ENCODE data around the gene OR51E1. TPM values are rescaled to one million over a fixed set of nuclear protein-coding genes. Genes with fewer than 3 reads are reported as not detected.
A peak's percentile ranks its signal among the peaks of the same experiment; 100 is the strongest.

OR51E1 gene
- total RNA-seq, 1 donor from 2014 or later: not detected

DNA sequence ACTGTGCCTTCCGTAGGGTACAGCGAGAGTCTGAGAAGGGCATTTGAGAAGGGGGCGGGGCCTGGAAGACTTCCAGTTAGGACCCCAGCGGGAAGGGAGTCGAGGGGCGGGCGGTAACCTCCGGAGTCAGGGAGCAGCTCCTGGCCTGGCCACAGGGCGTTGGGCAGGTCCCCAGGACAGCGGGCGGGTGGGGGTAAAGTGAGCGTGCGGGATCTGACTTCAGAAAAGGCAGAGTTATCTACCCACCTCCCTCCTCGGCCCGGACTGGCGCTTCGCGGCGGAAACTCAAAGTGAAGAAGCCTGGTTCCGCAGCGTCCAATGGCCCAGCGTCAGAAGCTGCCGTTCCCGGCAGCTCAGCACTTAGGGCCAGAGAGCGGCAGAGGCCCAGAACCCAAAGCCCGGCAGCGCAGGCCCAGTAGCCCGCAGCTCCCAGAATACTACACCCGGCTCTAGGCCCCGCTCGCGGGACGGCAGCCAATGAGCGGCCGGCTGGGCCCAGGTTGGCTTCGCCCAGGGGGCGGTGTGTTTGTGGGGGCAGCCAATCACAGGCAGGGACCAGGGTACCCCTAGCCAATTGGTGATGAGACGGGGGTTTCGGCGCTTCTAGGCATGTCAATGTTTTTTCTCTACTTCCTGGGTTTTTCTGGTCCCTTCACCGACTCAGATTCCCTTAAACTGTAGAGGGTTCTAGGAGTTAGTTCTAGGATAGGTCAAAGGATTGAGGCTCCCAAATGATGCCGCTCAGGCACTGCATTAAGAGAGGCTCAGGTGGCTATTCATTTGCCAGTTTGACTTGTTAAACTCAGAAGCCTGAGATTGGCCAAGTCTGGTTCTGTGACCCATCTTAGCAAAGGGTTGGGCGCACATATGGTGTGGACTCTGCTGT, 35.8 kb upstream of the OR51E1 start, which contains the start of gene TRIM68:
TSS of gene TRIM68 (minus strand) at position 451 of the 886 bp plus-strand sequence. CDS start 2,727 bp downstream, outside the sequence.
- Mint-ChIP-seq H3K27ac (ENCODE audit: unreplicated experiment) (peak within 1 kb of the TSS; percentile 9), H3K27me3 (ENCODE audit: unreplicated experiment) (peaks cover 4% of the 10 kb centered on the region), H3K36me3 (ENCODE audit: low read depth, unreplicated experiment) (peaks cover 5% of the 10 kb centered on the region), H3K4me3 (ENCODE audit: unreplicated experiment) (peak within 1 kb of the TSS; percentile 89), H3K9me3 (ENCODE audit: unreplicated experiment) (no peaks in the 10 kb centered on the region), H3K4me1 (ENCODE audit: unreplicated experiment) (peaks cover 31% of the 10 kb centered on the region)
- peak; percentile 95 for DNase-seq (ENCODE audit: low spot score)
- TF ChIP-seq, protein P1, sequence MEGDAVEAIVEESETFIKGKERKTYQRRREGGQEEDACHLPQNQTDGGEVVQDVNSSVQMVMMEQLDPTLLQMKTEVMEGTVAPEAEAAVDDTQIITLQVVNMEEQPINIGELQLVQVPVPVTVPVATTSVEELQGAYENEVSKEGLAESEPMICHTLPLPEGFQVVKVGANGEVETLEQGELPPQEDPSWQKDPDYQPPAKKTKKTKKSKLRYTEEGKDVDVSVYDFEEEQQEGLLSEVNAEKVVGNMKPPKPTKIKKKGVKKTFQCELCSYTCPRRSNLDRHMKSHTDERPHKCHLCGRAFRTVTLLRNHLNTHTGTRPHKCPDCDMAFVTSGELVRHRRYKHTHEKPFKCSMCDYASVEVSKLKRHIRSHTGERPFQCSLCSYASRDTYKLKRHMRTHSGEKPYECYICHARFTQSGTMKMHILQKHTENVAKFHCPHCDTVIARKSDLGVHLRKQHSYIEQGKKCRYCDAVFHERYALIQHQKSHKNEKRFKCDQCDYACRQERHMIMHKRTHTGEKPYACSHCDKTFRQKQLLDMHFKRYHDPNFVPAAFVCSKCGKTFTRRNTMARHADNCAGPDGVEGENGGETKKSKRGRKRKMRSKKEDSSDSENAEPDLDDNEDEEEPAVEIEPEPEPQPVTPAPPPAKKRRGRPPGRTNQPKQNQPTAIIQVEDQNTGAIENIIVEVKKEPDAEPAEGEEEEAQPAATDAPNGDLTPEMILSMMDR (IDR thresholded peaks at IDR 0.05; ENCODE audit: unreplicated experiment): no peak

DNA sequence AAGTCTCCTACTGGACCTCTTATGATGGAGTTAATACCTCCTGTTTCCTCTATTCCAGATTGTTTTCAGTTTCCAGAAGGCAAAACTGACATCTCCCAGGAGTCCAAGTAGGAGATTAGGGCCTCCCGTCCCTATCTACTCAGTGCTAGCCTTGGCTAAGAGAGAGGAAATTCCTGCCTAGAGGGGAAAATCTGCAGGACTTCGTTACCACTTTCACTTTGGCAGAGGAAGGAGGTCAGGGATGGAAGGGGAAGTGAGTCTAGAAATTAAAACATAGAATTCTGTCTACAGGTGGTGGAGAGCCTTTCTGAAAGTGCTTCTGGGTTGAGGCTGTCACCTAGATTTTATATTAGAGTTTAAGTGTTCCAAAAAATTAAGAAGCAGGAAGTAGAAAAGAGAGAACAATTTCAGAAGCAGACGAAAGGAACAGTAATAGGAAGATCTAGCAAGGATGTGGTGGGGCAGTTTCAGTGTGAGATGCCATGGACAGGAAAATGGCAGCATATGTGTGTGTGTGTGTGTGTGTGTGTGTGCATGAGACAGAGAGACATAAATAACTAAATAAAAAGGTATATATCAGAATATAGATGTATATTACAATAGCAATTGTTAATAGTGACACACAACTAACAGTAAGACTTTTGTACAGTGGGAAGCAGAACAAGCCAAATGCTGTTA, 33.4 kb upstream of the OR51E1 start:
- TF ChIP-seq, protein P1 (IDR thresholded peaks at IDR 0.05; ENCODE audit: unreplicated experiment): no peak
- no peak for DNase-seq (ENCODE audit: low spot score)
- H3K9me3 Mint-ChIP-seq (ENCODE audit: unreplicated experiment): no peaks in the 10 kb centered on the region
- H3K36me3 Mint-ChIP-seq (ENCODE audit: low read depth, unreplicated experiment): no peaks in the 10 kb centered on the region
- peaks cover 4% of the 10 kb centered on the region for H3K27me3 Mint-ChIP-seq (ENCODE audit: unreplicated experiment)
- H3K27ac Mint-ChIP-seq (ENCODE audit: unreplicated experiment): peak overlapping the region; percentile 54
- H3K4me1 Mint-ChIP-seq (ENCODE audit: unreplicated experiment): peaks cover 21% of the 10 kb centered on the region
- H3K4me3 Mint-ChIP-seq (ENCODE audit: unreplicated experiment): no peak overlapping the region

DNA sequence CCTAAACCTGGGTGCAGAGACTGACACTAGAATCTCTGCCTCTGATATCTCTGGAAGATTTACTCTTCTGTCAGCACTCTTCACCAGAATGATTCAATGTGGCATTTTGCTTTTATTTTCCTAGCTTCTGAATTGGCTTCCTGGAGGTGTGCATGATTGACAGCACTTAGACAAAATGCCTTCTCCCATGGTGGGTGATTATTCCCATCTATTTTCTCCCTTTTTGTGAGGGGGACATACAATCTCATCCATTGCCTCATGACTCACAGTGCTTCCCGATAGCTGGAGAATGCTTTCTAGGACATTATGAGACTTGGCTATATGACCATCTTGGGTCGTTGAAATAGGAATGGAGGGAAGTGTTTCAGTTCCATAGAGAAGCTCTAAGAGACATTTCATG, 31.8 kb upstream of the OR51E1 start:
- TF ChIP-seq, protein P1 (IDR thresholded peaks at IDR 0.05; ENCODE audit: unreplicated experiment): no peak
- Mint-ChIP-seq H3K4me1 (ENCODE audit: unreplicated experiment) (peaks cover 11% of the 10 kb centered on the region), H3K4me3 (ENCODE audit: unreplicated experiment) (no peak overlapping the region), H3K36me3 (ENCODE audit: low read depth, unreplicated experiment) (no peaks in the 10 kb centered on the region), H3K27me3 (ENCODE audit: unreplicated experiment) (peaks cover 4% of the 10 kb centered on the region), H3K9me3 (ENCODE audit: unreplicated experiment) (no peaks in the 10 kb centered on the region), H3K27ac (ENCODE audit: unreplicated experiment) (no peak overlapping the region)
- DNase-seq (ENCODE audit: low spot score): no peak

DNA sequence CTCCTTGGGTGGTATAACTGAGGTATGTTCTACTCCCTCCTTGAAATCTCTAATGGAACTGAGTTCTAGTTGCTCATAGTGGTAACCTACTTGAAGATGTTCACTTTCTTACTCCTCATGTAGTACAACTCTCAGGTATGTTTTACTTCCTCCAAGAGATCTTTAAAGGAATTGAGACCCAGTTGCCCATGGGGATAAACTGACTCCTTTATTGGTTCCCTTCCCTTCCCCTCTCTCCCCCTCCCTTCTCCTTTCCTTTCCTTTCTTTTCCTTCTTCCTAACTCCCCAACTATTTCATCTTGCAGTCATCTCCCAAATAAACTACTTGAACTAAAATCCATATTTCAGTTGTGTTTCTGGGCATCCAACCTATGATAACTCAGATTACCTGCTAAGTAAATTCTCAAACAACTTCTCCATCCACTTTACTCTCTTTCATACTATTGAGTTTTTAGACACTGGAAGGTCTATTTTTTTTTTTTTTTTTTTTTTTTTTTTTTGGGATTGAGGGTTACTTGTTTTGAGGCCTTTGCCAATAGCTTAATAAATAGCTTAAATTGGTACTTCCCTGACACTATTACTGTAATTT, 27.8 kb upstream of the OR51E1 start:
- no peak overlapping the region for H3K27ac Mint-ChIP-seq (ENCODE audit: unreplicated experiment)
- TF ChIP-seq, protein P1 (IDR thresholded peaks at IDR 0.05; ENCODE audit: unreplicated experiment): no peak
- no peaks in the 10 kb centered on the region for H3K27me3 Mint-ChIP-seq (ENCODE audit: unreplicated experiment)
- no peaks in the 10 kb centered on the region for H3K36me3 Mint-ChIP-seq (ENCODE audit: low read depth, unreplicated experiment)
- DNase-seq (ENCODE audit: low spot score): no peak
- no peak overlapping the region for H3K4me3 Mint-ChIP-seq (ENCODE audit: unreplicated experiment)
- no peaks in the 10 kb centered on the region for H3K4me1 Mint-ChIP-seq (ENCODE audit: unreplicated experiment)
- no peaks in the 10 kb centered on the region for H3K9me3 Mint-ChIP-seq (ENCODE audit: unreplicated experiment)
